OCI-LY7 (cell line): Measurements from ENCODE around the gene CELF2. TPM values are rescaled to one million over a fixed set of nuclear protein-coding genes. Genes with fewer than 3 reads are reported as not detected.

Source experiments
- BruUV-seq: library from RNA; stranded (reverse); fragments of 400-500 nt; replicated peaks from 2 replicates; lab custom pipeline; 2021; lab: Mats Ljungman, UMichigan
- CTCF ChIA-PET: fragments of 300-600 bp; sonication (Branson Sonifier 250); formaldehyde crosslinking; loops from one replicate; lab custom pipeline; 2022; ENCODE audit warnings: antibody characterized with exemption; ENCODE audit not compliant: unreplicated experiment; lab: Charles Lee
- POLR2A ChIA-PET: fragments of 300-600 bp; sonication (Branson Sonifier 250); formaldehyde crosslinking; loops from one replicate; lab custom pipeline; 2022; ENCODE audit warnings: antibody characterized with exemption; lab: Charles Lee
- DNase-seq: peaks from one replicate; pipeline ENCODE4 v3.0.0-alpha.2; 2015; ENCODE audit warnings: low spot score
- H2AFZ ChIP-seq: fragments of 200-600 bp; sonication (generic), shearing (Covaris generic); 2 replicates; pipeline ENCODE4 v1.6.1; 2014; ENCODE audit warnings: mild to moderate bottlenecking, antibody characterized with exemption, low read length, moderate library complexity
- H3K27ac ChIP-seq: fragments of 200-600 bp; sonication (generic); 2 replicates; pipeline ENCODE4 v1.5.1; 2014; ENCODE audit warnings: mixed run types, low read depth, mild to moderate bottlenecking, moderate library complexity, low read length, inconsistent platforms; ENCODE audit not compliant: poor library complexity, severe bottlenecking
- H3K36me3 ChIP-seq: fragments of 200-600 bp; sonication (generic); 2 replicates; pipeline ENCODE4 v1.6.1; 2014; ENCODE audit warnings: mild to moderate bottlenecking, antibody characterized with exemption, low read length, moderate library complexity, mixed read lengths; ENCODE audit not compliant: insufficient read depth
- H3K4me1 ChIP-seq: fragments of 200-600 bp; sonication (generic); 2 replicates; pipeline ENCODE4 v1.5.1; 2014; ENCODE audit warnings: mild to moderate bottlenecking, low read length; ENCODE audit not compliant: insufficient read depth, poor library complexity, severe bottlenecking
- H3K4me2 ChIP-seq: fragments of 200-600 bp; sonication (generic); 2 replicates; pipeline ENCODE4 v1.6.1; 2014; ENCODE audit warnings: mild to moderate bottlenecking, low read length
- H3K4me3 ChIP-seq: fragments of 200-600 bp; sonication (generic); 2 replicates; pipeline ENCODE4 v1.5.1; 2014; ENCODE audit warnings: mild to moderate bottlenecking, low read depth, low read length; ENCODE audit not compliant: poor library complexity, severe bottlenecking
- H3K79me2 ChIP-seq: fragments of 200-600 bp; sonication (generic); 2 replicates; pipeline ENCODE4 v1.6.1; 2016; ENCODE audit warnings: low read depth, mild to moderate bottlenecking, low read length, moderate library complexity, mixed read lengths; ENCODE audit not compliant: insufficient read depth
- H3K9me2 ChIP-seq: fragments of 200-600 bp; sonication (generic); 2 replicates; pipeline ENCODE4 v1.6.1; 2016; ENCODE audit warnings: mild to moderate bottlenecking, low read length, mixed read lengths; ENCODE audit not compliant: insufficient read depth
- H3K9me3 ChIP-seq: fragments of 200-600 bp; sonication (generic); 2 replicates; pipeline ENCODE4 v1.6.1; 2014; ENCODE audit warnings: mild to moderate bottlenecking, mixed run types, low read length, mixed read lengths
- H4K20me1 ChIP-seq: fragments of 200-600 bp; sonication (generic); 2 replicates; pipeline ENCODE4 v1.6.1; 2014; ENCODE audit warnings: mild to moderate bottlenecking, antibody characterized with exemption, low read length, moderate library complexity, mixed read lengths; ENCODE audit not compliant: insufficient read depth
- EZH2phosphoT487 ChIP-seq: fragments of 200-600 bp; sonication (generic); IDR thresholded peaks from 2 replicates; pipeline ENCODE4 v1.6.1; 2018; ENCODE audit warnings: low read depth, borderline replicate concordance, mild to moderate bottlenecking, mixed run types, antibody characterized with exemption, low read length, moderate library complexity, mixed read lengths
- intact Hi-C: fragments of 100-400 bp; cut with micrococcal nuclease; formaldehyde crosslinking; loops from one replicate; pipeline ENCODE4 v1.10.0; 2022; ENCODE audit not compliant: unreplicated experiment
- total RNA-seq, 2 experiments: library from RNA; depleted of rRNA in 1 of 2; stranded (reverse); fragments of >200 nt in 1 of 2; shearing (Covaris generic) in 1 of 2; gene quantifications; 2 replicates each; pipeline ENCODE4 v1.2.3, GENCODE V29; 2014 to 2022
- TF ChIP-seq, protein P1 (sequence below): fragments of 200-600 bp; sonication (generic); conservative IDR thresholded peaks from 2 replicates; pipeline ENCODE4 v1.5.1; 2014; ENCODE audit warnings: mild to moderate bottlenecking, antibody characterized with exemption, low read length, moderate library complexity, mixed read lengths

Gene CELF2
- total RNA-seq, 2 experiments from 2014 or later, result 5.4 to 19.1 TPM

DNA sequence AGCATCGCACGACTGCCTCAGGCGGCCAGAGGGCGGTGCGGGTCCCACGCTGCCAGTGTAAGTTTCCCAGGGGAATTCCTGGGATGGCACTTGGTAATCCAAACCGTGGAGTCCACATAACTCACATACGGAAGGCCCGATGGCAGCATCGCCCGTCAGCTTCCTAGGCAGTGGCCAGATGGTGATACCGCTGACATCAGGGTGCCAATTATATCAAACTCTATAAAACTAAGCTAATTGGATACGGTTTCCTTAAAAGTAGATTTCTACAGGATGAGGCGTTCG lies 189.8 kb downstream of the CELF2 start:
- CTCF ChIA-PET, result no interaction called here
- no peaks in the 10 kb centered on the region for H3K79me2 ChIP-seq
- no peaks in the 10 kb centered on the region for H3K36me3 ChIP-seq
- no peaks in the 10 kb centered on the region for H3K9me3 ChIP-seq
- H2AFZ ChIP-seq, result no peak overlapping the region
- TF ChIP-seq EZH2phosphoT487, result no peak
- TF ChIP-seq, protein P1, sequence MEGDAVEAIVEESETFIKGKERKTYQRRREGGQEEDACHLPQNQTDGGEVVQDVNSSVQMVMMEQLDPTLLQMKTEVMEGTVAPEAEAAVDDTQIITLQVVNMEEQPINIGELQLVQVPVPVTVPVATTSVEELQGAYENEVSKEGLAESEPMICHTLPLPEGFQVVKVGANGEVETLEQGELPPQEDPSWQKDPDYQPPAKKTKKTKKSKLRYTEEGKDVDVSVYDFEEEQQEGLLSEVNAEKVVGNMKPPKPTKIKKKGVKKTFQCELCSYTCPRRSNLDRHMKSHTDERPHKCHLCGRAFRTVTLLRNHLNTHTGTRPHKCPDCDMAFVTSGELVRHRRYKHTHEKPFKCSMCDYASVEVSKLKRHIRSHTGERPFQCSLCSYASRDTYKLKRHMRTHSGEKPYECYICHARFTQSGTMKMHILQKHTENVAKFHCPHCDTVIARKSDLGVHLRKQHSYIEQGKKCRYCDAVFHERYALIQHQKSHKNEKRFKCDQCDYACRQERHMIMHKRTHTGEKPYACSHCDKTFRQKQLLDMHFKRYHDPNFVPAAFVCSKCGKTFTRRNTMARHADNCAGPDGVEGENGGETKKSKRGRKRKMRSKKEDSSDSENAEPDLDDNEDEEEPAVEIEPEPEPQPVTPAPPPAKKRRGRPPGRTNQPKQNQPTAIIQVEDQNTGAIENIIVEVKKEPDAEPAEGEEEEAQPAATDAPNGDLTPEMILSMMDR, result no peak
- POLR2A ChIA-PET, result no interaction called here
- no peak overlapping the region for H3K27ac ChIP-seq
- no peaks in the 10 kb centered on the region for H3K4me1 ChIP-seq
- no TSS peak for BruUV-seq
- no peak overlapping the region for H3K4me3 ChIP-seq
- H3K4me2 ChIP-seq, result no peak overlapping the region
- intact Hi-C loops, result no loop called here
- no peaks in the 10 kb centered on the region for H3K9me2 ChIP-seq
- no peak for DNase-seq
- H4K20me1 ChIP-seq, result no peaks in the 10 kb centered on the region

GRCh38 chr10:11208243-11208642 lies 190.6 kb downstream of the CELF2 start:
- no TSS peak for BruUV-seq
- H4K20me1 ChIP-seq, result no peaks in the 10 kb centered on the region
- H3K4me2 ChIP-seq, result no peak overlapping the region
- CTCF ChIA-PET, result no interaction called here
- no peaks in the 10 kb centered on the region for H3K36me3 ChIP-seq
- intact Hi-C loops, result no loop called here
- H3K4me3 ChIP-seq, result no peak overlapping the region
- POLR2A ChIA-PET, result no interaction called here
- H3K27ac ChIP-seq, result no peak overlapping the region
- H3K4me1 ChIP-seq, result no peaks in the 10 kb centered on the region
- TF ChIP-seq, protein P1, result no peak
- TF ChIP-seq EZH2phosphoT487, result no peak
- no peaks in the 10 kb centered on the region for H3K9me3 ChIP-seq
- no peaks in the 10 kb centered on the region for H3K79me2 ChIP-seq
- H3K9me2 ChIP-seq, result no peaks in the 10 kb centered on the region
- no peak for DNase-seq
- no peak overlapping the region for H2AFZ ChIP-seq

DNA sequence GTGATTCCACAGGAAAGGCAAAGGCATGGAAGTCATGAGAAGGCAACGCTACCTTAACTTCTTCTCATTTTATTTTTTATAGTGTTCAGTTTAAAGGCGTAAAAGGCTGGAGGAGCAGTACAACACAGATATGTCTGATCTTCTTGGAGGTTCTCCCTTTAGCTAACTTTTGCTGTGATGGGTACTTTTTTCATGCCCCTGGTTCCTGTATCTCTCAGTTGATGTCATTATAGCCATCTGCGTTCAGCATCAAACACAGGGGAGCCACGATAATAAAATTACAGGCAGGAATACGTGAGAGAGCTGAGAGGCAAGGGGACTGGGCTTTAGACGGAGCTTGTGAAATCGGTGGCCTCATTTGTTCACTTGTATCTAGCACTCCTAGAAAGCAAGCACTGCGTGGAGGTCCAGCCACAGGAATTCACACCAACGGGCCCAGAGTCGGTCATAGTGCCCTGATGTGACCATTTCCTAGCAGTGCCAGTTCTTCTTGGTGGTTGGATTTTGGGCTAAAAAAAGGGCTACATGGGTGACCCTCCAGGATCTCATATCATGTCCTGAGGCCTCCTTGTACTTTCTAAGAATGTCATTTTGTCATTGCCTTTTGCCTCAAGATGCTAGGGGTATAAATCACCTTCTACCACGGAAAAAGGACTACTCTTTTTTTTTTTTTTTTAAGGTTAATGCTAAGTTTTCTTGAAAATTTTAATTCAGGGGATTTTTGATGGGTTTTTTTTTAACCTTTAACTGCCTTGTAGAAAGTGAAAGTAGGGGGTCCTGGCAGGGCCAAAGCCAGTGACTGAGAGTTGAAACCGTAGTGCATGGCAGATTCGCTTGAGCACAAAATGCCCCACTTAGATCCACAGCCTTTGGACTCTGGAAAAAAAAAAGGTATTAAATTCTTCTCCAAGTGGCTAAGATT lies 191.5 kb downstream of the CELF2 start:
- Histone ChIP-seq H2AFZ (no peak overlapping the region), H3K9me2 (no peaks in the 10 kb centered on the region), H3K36me3 (no peaks in the 10 kb centered on the region), H3K27ac (no peak overlapping the region), H3K4me2 (no peak overlapping the region), H3K4me3 (no peak overlapping the region), H3K79me2 (no peaks in the 10 kb centered on the region), H3K4me1 (no peaks in the 10 kb centered on the region), H3K9me3 (no peaks in the 10 kb centered on the region), H4K20me1 (no peaks in the 10 kb centered on the region)
- ChIA-PET POLR2A (no interaction called here), CTCF (no interaction called here)
- TF ChIP-seq, protein P1, result no peak
- no peak for TF ChIP-seq EZH2phosphoT487
- no TSS peak for BruUV-seq
- intact Hi-C loops, result no loop called here
- no peak for DNase-seq
